Measurements from ENCODE around the gene TUBB.
A peak's percentile ranks its signal among the peaks of the same experiment; 100 is the strongest.

DNA sequence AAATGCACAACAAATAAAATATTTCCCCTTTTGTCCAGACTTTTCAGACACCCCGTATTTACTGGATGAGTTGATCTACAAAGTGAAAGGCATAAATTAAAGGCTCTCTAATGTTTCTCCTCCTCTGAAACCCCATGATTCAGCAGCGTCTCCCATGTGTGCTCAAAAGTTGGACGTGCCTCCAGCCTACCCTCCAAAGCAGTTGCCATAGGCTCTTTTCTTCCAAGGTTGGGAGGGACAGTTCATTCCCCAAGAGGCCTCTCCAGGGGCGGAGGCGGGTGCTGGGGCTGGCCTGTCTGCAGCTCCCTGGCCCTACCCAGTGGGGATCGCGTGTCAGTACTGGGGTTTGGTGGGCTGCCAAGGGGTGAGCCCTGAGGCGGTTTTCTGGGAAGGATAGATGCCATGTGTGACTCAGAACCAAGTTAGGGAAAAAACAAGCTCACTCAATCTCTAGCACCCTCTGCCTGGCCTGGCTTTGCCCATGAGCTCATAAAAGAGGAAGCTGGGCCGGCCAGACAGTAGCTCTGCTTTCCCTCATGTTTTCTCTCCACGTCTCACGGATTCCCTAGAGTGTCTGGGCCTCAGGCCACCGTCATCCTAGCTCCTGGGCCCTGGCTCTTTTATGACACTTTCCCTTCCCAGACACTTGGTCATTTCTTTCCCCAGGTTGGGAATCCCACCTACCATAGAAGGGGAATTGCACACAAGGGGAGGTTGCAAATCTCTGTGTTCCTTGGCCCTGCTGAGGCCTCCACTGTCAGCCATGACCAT is 32.2 kb downstream of the TUBB start:
- TF ChIP-seq POLR2AphosphoS5 (IDR thresholded peaks at IDR 0.05; ENCODE audit: low read depth, low read length) (no peak), POU2F2 (IDR thresholded peaks at IDR 0.05; ENCODE audit: low read depth, low read length) (no peak), POLR2A (IDR thresholded peaks at IDR 0.05; ENCODE audit: low read depth, low read length) (no peak), TAF1 (IDR thresholded peaks at IDR 0.05; ENCODE audit: low read depth, low read length) (no peak), SPI1 (IDR thresholded peaks at IDR 0.05; ENCODE audit: low read depth, low read length) (peak; percentile 65), PAX5 (IDR thresholded peaks at IDR 0.05; ENCODE audit: insufficient read depth, low read length, severe bottlenecking) (no peak)
